Measurements from ENCODE around the gene B4GALT7.

GRCh38 chr5:177598477-177598876 lies 1.5 kb upstream of the B4GALT7 start:
- TF ChIP-seq CTCF (IDR thresholded peaks at IDR 0.05) (no peak), POLR2A (IDR thresholded peaks at IDR 0.05) (no peak), EP300 (IDR thresholded peaks at IDR 0.05) (no peak), POLR2AphosphoS5 (IDR thresholded peaks at IDR 0.05) (no peak)
